Measurements from ENCODE around the gene ZNF2. TPM values are rescaled to one million over a fixed set of nuclear protein-coding genes. Genes with fewer than 3 reads are reported as not detected.
A peak's percentile ranks its signal among the peaks of the same experiment; 100 is the strongest.

Gene ZNF2
- total RNA-seq, 1 donor from 2014 or later, result 5.3 TPM

- DNase-seq (ENCODE audit: low read depth in 2 of 2), result no peak
These were observed 38.8 kb downstream of the ZNF2 start for GRCh38 chr2:95204396-95204795.

DNA sequence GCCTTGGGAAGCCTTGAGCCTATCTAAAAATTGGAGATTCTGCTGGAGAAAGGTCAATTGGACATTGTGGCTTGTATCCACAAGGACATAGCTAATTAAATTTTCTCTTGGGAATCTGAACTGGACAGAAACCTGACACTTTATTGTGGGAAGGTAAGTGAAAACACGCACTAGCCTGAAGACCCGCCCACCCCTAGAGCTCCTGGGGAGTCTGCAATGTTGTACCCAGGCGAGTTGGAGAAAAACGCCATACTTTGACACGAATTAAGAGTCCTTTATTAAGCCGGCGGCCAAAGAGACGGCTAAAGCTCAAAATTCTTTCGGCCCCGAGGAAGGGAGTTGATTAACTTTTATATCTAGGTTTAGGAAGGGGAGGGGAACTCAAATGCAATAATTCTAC is 40.5 kb downstream of the ZNF2 start:
- DNase-seq (ENCODE audit: low read depth in 2 of 2), result no peak

DNA sequence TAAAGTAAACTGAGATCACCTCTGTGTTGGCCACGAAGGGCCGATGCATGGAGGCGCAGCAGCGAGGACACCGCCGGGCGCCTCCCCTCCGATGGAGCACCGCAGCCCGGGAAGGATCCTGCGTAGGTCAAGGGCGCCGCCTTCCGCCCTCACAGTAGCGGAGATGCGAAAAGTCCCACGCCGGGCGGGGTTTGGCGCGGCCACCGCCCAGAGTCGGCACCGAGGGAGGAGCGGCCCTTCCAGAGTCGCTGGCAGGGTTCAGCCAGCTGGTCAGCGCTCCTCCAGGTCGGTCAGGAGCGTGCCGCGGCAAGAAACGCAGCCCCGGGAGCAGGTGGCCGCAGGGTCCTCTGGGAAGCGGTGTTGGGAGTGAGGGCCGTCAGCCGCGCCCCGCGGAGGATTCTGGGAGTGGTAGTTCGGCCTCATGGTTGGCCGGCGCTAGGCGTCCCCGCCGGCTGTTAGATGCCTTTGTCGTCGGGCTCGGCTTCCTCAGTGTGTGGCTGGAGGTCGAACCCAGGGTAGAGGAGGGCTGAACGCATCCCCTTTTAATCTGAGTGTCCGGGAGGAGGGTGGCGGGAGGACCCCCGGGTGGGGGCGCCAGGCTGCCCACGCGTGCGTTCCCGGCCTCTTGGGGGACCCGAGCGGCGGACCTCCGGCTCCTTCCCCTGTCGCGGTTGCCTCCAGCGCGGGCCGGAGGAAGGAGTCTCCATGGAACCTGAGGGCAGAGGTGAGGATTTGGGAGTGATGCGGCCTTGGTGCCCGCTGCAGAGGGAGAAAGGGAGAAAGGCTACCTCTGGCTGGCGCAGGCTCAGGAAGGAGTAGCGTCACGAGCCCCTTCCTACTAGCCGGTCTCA is 41.7 kb downstream of the ZNF2 start, which contains the start of gene ZNF892:
ZNF892 (plus strand) TSS at position 411 of the 851 bp plus-strand sequence; CDS start at position 706, 295 bp downstream.
- peak; percentile 64 to 89 for DNase-seq (ENCODE audit: low read depth in 2 of 2)

GRCh38 chr2:95208106-95208505 is 42.5 kb downstream of the ZNF2 start:
- no peak for DNase-seq (ENCODE audit: low read depth in 2 of 2)

DNA sequence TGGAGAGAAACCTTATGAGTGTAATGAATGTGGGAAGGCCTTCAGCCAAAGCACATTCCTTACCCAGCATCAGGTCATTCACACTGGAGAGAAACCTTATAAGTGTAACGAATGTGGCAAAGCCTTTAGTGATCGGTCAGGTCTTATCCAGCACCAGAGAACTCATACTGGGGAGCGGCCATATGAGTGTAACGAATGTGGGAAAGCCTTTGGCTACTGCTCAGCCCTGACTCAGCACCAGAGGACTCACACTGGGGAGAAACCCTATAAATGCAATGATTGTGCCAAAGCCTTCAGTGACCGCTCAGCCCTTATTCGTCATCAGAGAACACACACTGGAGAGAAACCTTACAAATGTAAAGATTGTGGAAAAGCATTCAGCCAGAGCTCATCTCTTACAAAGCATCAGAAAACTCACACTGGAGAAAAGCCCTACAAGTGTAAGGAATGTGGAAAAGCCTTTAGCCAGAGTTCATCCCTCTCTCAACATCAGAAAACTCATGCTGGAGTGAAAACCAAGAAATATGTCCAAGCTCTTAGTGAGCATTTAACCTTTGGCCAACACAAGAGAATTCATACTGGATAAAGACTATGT is 49.5 kb downstream of the ZNF2 start:
- DNase-seq (ENCODE audit: low read depth in 2 of 2), result no peak

- no peak for DNase-seq (ENCODE audit: low read depth in 2 of 2)
These were observed 54.8 kb downstream of the ZNF2 start for GRCh38 chr2:95220449-95220848.

GRCh38 chr2:95225658-95226057 is 60.0 kb downstream of the ZNF2 start:
- no peak for DNase-seq (ENCODE audit: low read depth in 2 of 2)

DNA sequence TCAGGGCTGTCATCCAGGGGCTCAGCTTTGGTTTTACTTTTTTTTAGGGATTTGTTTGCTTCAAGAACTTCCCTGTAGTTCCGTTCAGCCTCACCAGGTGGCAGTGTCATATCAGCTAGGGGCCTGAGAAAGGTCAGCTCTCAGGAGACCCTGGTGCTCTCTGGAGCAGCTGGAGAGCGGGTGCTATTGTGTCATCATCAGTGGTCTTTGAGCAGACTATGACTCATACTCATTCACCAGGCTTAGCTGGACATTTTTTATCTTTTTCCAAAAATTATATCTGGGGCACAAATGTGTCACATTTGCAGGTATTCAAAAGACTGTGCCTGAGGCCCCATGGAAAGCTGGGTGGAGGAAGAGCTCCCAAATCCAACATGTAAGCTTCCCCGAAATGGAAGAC is 66.1 kb downstream of the ZNF2 start:
- DNase-seq (ENCODE audit: low read depth in 2 of 2), result peak; percentile 26 to 62

DNA sequence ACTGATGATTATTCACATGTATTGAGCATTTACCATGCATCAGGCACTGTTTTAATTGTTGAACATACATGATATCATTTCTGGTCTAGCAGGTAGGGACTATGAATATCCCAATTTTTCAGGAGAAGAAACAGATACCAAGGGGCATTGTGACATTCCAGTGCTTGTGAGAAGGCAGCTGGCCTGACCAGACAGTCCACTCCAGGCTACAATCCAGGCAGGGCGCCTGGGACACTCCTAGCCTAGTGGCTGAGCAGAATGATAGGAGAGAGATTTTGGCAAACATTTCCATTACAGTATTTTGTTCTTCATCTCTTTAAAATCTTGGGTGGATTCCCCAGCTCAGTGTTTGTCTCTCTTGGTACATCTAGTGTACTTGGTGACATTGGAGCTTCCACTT is 66.6 kb downstream of the ZNF2 start:
- no peak for DNase-seq (ENCODE audit: low read depth in 2 of 2)

Other genes starting within 250 kb of the ZNF2 start
- gene MAL, start 140.1 kb upstream of the ZNF2 start, total RNA-seq, result not detected in 2 replicates
- 35.4 and 36.3 TPM in 2 replicates for gene MRPS5, start 44.0 kb upstream of the ZNF2 start, total RNA-seq
- gene ZNF514, start 6.0 kb upstream of the ZNF2 start, total RNA-seq, result 6.3 and 9.1 TPM in 2 replicates
- 3.6 and 4.9 TPM in 2 replicates for gene ZNF892, start 41.7 kb downstream of the ZNF2 start, total RNA-seq
- gene PROM2, start 108.6 kb downstream of the ZNF2 start, total RNA-seq, result under 0.01 and 0.13 TPM in 2 replicates
- 0.13 TPM in 2 replicates for gene KCNIP3, start 131.5 kb downstream of the ZNF2 start, total RNA-seq
- 26.4 and 27.3 TPM in 2 replicates for gene FAHD2A, start 236.9 kb downstream of the ZNF2 start, total RNA-seq

All from dermis microvascular lymphatic vessel endothelial cell (primary cell).